Central memory CD4-positive, alpha-beta T cell (primary cell): Measurements from ENCODE around the gene CCDC89.

Experiments used
- DNase-seq: peaks from one replicate; pipeline ENCODE4 v3.0.0; 2022
- total RNA-seq, 3 experiments: gene quantifications; one replicate each; lab custom pipeline; 2026; lab: John Stamatoyannopoulos, UW

Gene CCDC89
- total RNA-seq = 0 reads per million in 3 experiments

DNA sequence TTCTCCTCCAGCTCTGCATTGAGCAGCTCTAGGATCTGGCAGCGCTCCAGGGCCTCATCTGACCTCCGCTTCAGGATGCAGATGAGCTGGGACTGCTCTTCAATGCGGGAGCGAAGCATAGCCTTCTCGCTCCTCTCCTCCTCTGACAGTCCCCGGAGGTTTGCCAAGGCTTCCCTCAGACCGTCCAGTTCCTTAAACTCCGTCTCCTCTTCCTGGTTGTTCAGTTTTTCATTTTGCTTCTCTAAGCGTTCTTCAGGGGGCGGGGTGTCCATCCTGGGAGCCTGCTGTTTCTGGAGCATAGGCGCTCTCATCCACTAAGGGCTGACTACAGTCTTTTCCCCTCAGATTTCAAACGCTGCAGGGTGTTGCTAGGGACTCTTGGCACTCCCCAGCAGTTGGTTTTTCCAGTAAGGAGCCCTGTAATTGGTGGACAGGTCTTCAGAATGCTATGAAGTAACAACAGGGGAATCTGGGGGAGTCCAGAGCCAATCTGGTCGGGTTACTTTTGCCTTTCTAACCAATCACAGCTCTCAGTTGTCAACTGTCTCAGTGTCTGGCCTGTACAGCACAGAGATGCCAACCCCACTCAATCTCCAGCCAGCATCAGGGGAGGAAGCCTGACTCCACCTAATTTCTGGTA lies at the start of gene CCDC89:
Gene CCDC89, minus strand, starts transcription at position 376 of the 640 bp plus-strand sequence. Its CDS starts 65 bp downstream, at position 311.
- no peak for DNase-seq

DNA sequence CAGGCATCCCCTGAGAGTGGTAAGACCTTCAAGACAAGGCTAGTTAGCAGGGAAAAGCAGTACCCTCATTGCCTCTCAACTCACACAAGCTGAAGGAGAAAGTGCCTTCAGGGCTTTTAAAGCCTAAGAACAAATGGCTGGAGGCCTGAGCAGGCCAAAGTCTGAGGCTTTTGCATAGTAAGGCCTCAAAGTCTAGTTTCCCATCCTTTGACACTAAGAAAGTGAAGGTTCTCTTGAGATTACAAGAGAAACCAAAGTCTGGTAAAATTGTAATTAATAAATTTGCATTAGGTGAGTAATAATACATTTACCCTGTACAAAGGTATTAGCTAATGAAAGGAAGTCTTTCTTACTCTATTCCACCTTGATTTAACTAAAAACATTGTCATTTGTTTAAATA lies 47.0 kb upstream of the CCDC89 start:
- no peak for DNase-seq

DNA sequence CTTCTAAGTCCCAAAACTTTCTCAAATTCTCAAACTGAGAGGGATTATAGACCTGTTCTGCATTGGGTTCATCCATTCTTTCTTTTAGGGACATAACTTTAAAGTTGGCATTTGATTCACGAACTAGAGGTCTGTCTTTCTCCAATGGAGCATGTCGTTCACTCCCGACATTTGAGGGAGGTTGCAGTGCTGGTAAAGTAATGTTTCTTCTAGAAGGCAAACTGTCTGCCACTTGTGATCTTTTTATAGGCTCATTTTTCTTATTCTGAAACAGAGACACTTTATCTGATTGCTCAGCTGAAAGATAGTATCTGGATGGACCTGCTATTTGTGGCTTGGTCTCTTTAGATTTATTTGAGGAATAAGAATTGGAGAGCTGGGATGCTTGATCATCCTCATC lies 40.4 kb upstream of the CCDC89 start:
- DNase-seq = no peak

DNA sequence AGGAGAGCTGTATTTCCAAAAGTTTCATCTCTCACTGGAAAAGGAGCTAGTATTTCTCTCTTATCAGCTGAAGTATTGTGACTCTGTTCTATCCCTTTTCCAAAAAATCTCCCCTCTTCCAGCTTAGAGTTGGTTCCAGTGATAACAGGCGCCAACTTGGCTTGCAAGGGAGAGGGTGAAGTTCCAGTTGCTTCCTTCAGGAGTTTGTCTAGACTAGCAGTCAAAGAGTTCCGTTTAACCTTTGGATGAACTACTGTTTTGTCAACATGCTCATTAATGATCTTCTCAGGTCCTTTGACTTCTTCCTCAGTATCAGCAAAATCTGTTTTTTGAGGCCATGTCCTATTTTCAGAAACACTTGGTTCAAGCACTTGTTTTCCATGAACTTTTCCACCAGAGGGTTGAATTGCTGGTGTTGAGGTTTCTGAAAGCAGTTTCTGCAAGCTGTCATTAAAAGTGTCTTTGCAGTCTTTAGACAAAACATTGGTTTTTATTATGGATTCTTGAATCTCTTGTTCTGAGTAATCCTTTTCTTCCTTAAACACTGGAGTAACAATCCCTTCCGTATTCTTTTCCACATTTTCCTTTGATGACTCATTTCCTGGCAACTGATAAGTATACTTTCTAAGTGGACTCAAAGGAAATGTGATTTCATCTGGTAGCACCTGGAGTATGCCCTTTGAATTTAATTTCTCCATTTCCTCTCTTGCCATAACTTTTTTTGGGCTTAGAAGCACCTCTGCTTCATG lies 39.7 kb upstream of the CCDC89 start:
- DNase-seq = no peak

DNA sequence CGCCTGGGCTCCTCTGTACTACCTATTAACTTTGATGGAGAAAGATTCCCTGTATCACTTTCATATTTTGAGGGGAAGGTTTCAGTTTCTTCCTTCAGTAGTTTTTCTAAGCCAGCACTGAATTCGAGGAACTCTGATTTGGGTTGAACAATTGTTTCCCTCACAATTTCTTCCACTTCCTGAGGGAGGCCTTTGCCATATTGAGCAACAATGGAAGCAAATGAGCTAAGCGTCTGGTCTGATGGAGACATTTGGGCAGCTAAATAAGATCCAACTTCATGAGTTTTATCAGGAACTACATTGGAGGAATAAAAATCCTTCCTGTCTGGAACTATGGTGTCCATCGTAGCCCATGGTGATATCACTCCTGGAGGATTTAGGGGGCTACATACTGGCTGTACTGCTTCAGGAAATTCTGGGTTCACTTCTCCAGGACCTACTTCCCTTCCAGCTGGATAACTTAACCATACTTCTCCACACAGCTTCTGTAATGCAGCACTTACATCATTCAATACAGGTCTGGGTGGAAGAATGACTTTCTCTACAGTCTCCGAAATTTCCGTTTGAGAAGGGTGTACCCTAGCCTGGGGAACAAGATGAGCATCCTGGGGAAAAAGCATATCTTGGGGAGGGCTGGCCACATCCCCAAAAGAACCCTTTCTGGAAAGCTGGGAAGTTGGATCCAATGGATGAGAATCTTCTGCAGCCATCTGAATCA lies 38.9 kb upstream of the CCDC89 start:
- DNase-seq = no peak

DNA sequence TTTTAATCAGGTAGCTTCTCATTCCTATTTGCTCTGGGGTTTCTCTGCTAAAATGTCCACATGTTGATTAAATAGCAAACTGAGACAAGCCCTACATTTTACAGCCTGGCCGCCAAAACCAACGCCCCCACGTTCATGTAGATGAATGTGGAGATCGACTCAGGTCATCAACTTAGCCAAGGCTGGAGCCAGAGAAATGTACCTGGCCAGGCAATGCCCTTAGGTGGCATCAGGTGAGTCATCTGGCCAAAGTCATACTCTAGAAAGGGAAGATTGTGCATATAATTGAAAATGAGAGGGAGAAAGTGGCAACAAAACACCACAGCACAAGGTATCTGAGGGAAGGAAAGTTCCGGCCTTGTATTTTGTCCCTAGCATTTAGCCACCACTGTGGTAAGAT lies 37.1 kb upstream of the CCDC89 start:
- DNase-seq = no peak

DNA sequence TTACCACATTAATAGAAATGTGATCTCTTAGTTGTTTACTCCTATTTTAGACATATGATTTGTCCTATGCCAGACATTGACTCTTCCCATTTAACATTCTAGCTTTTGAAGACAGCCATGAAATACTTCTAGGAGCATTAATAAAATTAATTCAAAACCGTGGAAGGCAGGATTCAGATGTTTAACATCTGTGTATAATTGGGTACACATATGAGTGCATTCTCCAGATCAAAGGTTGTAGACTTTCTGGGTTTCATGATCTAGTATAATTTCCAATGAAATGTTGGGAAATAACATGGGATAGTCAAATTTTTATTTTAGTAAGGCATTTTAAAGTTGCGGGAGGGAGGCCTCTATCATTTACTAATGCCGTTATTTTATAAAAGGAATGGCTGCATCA lies 35.2 kb upstream of the CCDC89 start:
- DNase-seq = no peak

DNA sequence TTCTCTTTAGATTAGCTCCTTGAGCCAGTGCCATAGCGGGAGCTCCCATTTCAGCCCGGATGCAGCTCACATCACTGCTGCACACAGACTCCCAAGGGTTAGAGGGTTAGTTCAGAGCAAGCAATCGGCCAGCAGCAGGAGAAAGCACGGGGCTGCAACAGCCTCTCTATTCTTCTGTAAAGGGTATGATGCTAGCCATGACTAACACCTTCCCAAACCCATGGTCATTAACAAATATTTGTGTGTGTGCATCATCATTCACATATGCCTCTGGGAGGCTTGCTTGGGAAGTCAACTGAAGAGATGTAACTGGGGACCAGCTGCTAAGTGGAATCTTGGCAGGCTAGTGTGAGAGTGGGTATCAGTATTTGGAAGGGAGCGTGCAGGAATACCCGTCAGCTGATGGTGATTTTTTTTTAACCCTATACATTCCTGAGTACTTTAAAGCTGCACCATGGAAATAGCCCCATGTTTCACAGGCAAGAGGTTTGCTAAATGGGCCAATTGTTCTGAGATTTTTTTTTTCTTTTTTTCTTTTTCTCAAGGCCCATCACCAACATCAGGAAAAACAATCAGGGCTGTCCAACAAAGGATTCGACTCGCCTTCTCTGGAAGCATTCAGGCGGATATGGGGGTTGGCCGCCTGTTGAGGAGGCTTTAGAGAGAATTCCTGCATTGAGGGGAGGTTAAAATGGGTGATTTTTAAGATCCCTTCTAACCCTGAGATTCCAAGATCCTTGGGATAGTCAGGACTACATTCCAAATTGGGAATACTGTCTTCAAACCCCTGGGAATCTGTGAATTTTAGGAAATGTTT lies 33.2 kb upstream of the CCDC89 start:
- DNase-seq = no peak

DNA sequence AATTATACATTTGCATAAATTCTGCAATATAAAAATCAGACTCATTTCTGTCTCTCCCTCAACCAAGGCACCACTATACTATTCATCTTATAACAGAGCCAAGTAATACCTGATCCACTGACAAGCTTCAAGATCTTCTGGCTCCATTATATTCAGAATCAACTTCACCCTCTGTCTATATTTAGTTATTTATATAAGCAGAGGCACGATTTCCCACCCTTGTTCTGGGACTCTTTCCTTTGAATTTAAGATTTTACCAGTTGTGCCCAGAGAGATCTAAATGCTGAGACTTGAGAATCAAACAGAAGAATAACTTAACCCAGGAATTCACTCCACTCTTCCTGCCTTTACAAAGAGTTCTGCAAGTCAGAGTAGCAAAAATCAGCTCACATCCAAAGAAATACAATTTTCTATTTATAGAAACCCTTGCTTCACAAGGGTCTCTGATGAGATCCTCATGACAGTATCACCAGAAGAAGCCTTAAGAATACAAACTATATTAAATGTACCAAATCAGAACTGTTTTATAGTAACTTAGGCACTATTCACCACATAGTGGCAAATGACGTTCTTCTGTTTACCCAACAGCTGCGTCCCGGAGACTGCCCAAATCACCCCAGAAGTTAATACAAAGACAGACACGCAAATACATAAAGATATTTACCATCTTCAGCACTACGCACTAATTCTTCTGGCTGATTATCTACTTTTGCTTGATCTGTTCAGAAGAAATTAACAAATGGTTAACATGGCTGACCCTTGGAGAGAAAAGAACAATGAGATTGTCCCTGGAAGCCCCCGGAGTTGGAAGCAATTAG lies 32.3 kb upstream of the CCDC89 start:
- DNase-seq = no peak

DNA sequence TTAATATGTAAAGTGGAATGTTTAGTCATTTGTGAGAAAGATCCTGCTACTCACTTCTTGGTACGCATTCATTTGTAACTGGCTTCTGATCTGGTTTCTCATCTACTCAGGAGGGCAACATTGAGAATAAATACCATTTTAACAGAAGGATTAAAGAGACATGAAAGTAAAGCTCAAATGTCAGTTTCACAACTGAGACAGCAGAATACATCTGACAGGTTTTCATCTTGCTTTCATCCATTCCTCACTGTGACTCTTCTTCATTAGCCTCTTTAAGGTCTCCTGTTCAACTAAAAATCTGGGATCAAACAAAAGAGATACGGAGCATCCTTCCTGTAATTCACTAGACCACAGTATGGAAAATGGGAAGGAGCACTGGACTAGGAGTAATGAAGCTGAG lies 31.4 kb upstream of the CCDC89 start:
- DNase-seq = no peak

DNA sequence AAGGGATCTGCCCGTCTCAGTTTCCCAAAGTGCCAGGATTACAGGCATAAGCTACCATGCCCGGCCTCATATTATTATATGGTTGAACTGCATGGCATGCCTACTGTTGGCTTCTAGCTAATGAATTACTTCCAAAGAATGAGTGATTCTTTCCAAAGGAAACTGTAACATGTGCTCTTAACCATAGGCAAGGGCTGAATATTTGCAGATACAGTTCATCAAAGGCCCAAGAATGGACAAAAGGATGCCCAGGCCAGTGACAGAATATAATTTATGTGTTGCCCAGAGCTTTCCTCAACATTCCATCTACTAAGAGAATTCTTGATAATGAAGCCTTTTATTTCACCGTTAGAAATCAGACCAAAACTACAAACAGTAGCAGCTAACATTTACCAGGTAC lies 27.0 kb upstream of the CCDC89 start:
- no peak for DNase-seq

DNA sequence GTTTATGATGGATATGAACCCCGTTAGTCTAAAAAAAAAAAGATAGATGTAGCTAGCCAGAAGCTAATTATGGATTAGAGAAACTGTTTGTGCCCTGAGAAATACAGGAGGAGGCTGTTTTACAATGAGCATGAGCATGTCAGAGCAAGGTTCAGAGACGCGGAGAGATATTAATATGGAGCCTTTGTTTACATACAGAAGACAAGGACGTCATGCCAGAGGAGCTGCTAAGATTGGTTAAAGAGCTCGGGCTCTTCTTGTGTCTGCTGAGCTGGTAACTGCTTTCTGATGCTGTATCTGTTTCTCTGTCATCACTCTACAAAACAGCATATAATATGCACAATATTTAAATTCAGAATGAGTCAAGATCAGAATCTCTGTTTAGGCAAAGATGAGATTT lies 24.9 kb upstream of the CCDC89 start:
- no peak for DNase-seq

DNA sequence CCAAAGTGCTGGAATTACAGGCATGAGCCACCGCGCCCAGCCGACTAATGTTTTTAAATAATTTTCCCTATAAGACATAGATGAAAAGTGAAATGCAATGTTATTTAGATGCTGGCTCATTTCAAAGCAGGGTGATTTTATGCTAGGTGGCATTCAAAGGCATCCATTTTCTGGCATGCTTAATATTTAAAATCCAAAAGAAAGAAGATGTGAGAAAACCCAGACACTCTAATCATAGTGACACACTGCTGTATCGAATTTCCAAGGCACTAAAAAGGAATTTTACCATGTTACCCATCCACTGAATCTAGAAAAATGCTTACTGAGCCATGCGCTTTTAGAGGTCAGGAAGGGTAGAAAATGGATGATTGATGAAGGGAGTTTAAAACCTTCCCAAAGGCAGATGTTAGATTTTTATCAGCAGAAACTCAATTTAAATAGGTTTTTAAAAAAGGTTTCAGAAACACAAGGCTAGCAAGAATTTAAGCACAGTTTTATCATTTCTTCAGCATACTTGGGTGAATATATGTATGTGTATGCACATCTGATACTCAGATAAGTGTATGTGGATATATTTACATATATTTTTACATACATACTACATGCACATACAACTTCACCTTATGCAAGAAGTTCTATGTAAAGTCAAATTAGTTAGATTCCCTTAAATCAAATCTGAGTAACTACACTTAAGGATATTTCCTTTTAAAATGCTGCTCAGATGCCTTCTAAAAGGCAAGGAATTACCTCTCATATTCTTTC lies 24.1 kb upstream of the CCDC89 start:
- DNase-seq = no peak

DNA sequence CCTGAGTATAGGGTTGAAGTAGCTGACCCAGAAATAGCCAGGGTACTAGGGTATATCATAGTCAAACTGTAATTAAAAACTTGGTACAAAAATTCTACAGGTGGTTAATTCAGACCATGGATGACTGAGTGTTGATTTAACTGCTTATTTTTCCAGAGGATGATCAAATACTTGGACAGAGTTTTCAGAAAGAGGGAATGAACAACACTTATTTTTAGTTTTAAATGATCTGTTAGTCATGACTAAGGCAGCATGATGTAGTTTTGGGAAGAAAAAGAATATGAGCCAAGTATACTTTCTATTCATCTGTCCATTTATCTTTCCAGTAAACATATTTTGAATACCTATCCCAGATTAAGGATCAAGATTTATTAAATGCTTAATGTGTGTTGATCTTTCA lies 19.8 kb upstream of the CCDC89 start:
- no peak for DNase-seq

DNA sequence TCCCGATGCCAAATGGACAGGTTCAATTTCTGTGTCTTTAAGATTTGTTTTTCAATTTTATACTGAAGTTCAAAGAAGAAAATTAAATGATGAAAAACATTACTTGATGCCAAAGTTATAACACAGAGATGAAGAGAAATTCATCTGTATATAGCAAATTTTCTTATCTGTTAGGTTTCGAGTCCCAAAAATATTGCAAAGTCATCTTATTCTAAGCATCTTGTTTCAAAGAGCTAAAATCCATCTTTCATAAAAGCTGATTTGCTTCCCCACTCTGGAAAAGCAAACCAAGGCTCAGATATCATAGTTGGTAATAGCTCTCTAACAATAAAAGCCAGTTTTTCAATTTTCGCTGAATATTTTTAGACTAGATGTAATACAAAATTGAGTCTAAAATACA lies 19.0 kb upstream of the CCDC89 start:
- DNase-seq = no peak

DNA sequence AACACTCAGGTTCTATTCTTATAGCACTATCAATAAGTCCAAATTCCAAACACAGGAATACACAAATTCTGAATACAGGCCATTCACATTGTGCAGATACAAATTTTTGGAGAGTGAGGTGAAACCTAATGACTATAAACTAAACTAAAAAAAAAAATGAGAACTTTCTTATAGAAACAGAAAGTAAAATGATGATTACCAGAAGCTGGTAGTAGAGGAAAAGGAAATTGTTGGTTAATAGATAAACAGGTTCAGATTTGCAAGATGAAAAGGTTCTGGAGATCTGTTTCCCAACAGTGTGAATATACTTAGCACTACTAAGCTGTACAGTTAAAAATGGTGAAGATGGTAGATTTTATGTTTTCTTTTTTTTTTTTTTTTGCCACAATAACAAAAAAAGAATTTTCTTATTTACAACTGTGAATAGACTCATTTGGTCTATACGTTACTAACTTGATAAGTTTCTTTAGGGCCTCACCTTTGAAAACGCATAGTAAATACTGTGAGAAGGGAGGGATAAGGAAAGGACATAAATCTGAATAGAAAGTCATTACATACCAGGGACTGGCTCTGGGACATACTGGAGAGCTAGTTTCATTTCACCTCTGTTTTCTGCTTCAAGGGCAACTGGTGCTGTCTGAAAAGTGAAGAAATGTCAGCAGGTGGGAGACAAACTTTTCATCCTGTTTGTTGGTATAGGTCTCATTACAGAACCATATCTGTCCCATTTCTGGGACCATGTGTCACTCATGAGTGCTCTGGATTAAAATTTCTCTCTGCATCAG lies 14.2 kb upstream of the CCDC89 start:
- DNase-seq = peak; percentile 35

DNA sequence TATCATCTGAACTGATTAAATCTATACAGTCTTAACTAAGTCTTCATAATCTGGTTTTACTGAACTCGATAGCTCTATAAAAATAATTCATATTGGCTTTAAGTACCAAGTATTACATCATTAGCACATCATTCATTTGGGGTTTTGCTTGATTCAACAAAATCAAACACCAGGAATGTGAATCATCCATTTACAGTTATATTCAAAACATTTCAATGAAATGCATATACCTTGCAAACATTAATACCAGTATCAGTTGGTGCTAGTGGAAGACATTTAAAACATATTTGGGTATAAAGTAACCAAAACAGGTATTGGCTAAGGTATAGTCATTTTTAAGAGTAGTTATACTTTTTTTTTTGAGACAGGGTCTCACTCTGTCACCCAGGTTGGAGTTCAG lies 12.2 kb upstream of the CCDC89 start:
- DNase-seq = no peak

DNA sequence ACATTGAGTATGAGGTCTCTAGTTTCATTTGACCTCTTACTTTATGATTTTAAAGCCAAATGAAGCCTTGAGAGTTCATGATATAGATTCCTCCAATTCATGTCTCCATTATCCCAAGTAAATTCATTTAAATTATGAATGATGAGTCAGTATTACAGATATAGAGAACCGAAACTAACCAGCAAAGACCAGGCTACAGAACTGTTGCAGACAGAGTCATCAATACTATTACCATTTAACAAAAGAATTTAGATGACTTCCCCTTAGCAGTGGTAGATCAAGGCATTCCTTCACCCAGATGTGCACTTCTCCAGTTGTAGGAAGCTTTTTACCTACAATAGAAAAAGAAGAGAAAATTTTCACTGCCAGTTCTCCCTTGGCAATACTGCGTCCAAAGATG lies 11.8 kb upstream of the CCDC89 start:
- DNase-seq = no peak

DNA sequence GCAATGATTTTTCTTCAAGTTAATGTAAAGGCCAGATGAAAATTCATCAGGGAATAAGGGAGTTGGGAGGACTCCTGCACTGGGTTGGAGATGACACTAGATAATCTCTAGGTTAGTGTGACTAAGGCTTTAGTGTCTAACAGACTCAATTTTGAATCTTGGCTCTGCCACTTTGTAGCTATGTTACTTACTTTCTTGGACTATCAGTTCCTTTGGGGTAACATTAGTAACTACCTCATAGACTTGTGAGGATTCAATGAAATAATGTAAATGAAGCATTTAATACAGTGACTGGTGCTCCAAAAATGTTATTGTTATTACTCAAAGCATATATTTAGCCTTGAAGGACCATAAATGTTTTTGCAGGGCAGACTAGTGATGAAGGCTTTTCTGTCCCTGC lies 9.6 kb upstream of the CCDC89 start:
- DNase-seq = no peak

DNA sequence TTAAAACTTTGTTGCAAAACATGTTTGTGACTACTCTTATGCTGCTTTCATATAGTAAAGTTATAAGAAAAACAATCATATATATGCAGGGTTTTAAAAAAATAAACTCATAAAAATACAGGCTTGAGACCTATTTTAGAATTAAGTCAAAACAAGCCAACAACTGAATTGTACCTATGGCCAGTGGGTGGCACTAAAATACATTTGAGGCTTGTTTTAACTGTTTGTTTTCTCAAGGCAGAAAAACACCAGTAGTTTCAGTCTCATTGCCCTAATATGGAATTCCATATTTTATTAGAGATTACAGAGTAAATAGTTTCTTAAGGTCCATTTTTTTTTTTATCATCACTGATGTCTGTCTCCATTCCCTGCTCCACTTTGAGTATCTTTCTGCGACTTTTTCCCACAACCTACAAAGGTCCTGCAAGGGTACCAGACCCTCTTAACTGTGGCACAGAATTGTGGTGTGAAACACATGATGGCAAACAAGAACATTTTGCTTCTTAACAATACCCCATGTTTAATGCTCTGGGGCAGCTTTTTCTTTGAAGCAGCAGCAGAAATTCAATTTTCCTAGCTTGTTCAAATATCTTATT lies 8.5 kb upstream of the CCDC89 start:
- peak; percentile 35 for DNase-seq
